T-helper 9 cell (primary cell): ENCODE results near the gene BRMS1.
A peak's percentile ranks its signal among the peaks of the same experiment; 100 is the strongest.

Experiments
- DNase-seq: peaks from one replicate; pipeline ENCODE4 v3.0.0-alpha.2; 2020

BRMS1 gene

GRCh38 chr11:66302656-66303055, 42.2 kb downstream of the BRMS1 start:
- no peak for DNase-seq

GRCh38 chr11:66299186-66299585, 45.7 kb downstream of the BRMS1 start:
- DNase-seq, result no peak

GRCh38 chr11:66297610-66298009, 47.3 kb downstream of the BRMS1 start:
- DNase-seq, result no peak

- no peak for DNase-seq
These were observed 50.0 kb downstream of the BRMS1 start for GRCh38 chr11:66294626-66295620.

- DNase-seq, result no peak
These were observed 50.9 kb downstream of the BRMS1 start for GRCh38 chr11:66293777-66294625.

- DNase-seq, result no peak
These were observed 51.6 kb downstream of the BRMS1 start for GRCh38 chr11:66293352-66293751.

- no peak for DNase-seq
These were observed 52.2 kb downstream of the BRMS1 start for GRCh38 chr11:66292543-66293332.

- no peak for DNase-seq
These were observed 53.0 kb downstream of the BRMS1 start, which contains the start of gene TMEM151A for GRCh38 chr11:66291706-66292542. Gene TMEM151A (plus strand): TSS chr11:66291894. CDS start chr11:66292014, 120 bp downstream.

- DNase-seq, result no peak
These were observed 53.6 kb downstream of the BRMS1 start for GRCh38 chr11:66291303-66291705.

- no peak for DNase-seq
These were observed 54.6 kb downstream of the BRMS1 start for GRCh38 chr11:66290330-66290621.

GRCh38 chr11:66289548-66290329, 55.2 kb downstream of the BRMS1 start:
- peak; percentile 71 for DNase-seq

- peak; percentile 96 for DNase-seq
These were observed 56.0 kb downstream of the BRMS1 start, which contains the start of gene YIF1A for GRCh38 chr11:66288671-66289547. Gene YIF1A (minus strand): TSS chr11:66289143. CDS start chr11:66288985, 158 bp downstream.

GRCh38 chr11:66287889-66288670, 56.8 kb downstream of the BRMS1 start:
- DNase-seq, result no peak
